ENCODE measurements around the gene CD3E. TPM values are rescaled to one million over a fixed set of nuclear protein-coding genes. Genes with fewer than 3 reads are reported as not detected.

Gene CD3E
- total RNA-seq: 203 TPM
- polyA plus RNA-seq: 328 TPM
- long read RNA-seq, donor 1, partial matches to known transcripts: 18 of 25 reads
- long read RNA-seq, donor 1, other reads (novel, unspliced or antisense): 7 of 25 reads
- long read RNA-seq, donor 2: 0 reads
- long read RNA-seq, donor 3, transcript CD3E-206 (4 exons, 1,439 nt): major isoform, 5 of 3,832 reads
- long read RNA-seq, donor 3, partial matches to known transcripts: 3,589 of 3,832 reads
- long read RNA-seq, donor 3, other reads (novel, unspliced or antisense): 236 of 3,832 reads
- long read RNA-seq, donor 4, transcript CD3E-206 (4 exons, 1,439 nt): major isoform, 10 of 174 reads
- long read RNA-seq, donor 4, partial matches to known transcripts: 119 of 174 reads
- long read RNA-seq, donor 4, other reads (novel, unspliced or antisense): 44 of 174 reads
- long read RNA-seq, donor 5, transcript CD3E-206 (4 exons, 1,439 nt): major isoform, 11 of 433 reads
- long read RNA-seq, donor 5, partial matches to known transcripts: 310 of 433 reads
- long read RNA-seq, donor 5, other reads (novel, unspliced or antisense): 111 of 433 reads
- long read RNA-seq, donor 6, transcript CD3E-206 (4 exons, 1,439 nt): major isoform, 7 of 260 reads
- long read RNA-seq, donor 6, partial matches to known transcripts: 169 of 260 reads
- long read RNA-seq, donor 6, other reads (novel, unspliced or antisense): 79 of 260 reads
- long read RNA-seq, donor 7, transcript CD3E-206 (4 exons, 1,439 nt): major isoform, 6 of 329 reads
- long read RNA-seq, donor 7, partial matches to known transcripts: 237 of 329 reads
- long read RNA-seq, donor 7, other reads (novel, unspliced or antisense): 84 of 329 reads
- long read RNA-seq, donor 8, partial matches to known transcripts: 708 of 831 reads
- long read RNA-seq, donor 8, other reads (novel, unspliced or antisense): 122 of 831 reads
- long read RNA-seq, donor 9, transcript CD3E-206 (4 exons, 1,439 nt): major isoform, 9 of 1,711 reads
- long read RNA-seq, donor 9, partial matches to known transcripts: 1,462 of 1,711 reads
- long read RNA-seq, donor 9, other reads (novel, unspliced or antisense): 237 of 1,711 reads
- long read RNA-seq, donor 10, transcript CD3E-206 (4 exons, 1,439 nt): major isoform, 12 of 384 reads
- long read RNA-seq, donor 10, partial matches to known transcripts: 316 of 384 reads
- long read RNA-seq, donor 10, other reads (novel, unspliced or antisense): 56 of 384 reads

- Histone ChIP-seq H3K9me3 (ENCODE audit: control insufficient read depth in 2 of 2, insufficient read depth in 1 of 2, low read length in 1 of 2) (no peaks in the 10 kb centered on the region), H3K4me1 (ENCODE audit: control insufficient read depth in 2 of 2, insufficient read depth in 2 of 2, low read length in 2 of 2) (peaks cover 27 to 60% of the 10 kb centered on the region in 2 donors), H3K27ac (ENCODE audit: low read depth in 1 of 2, low read length in 1 of 2) (peak within 1 kb of the TSS; percentile 92 to 98), H3K36me3 (ENCODE audit: control insufficient read depth in 2 of 2, insufficient read depth in 2 of 2, low read length in 1 of 2) (peaks cover 16 to 34% of the 10 kb centered on the region in 2 donors), H3K4me3 (ENCODE audit: low read length in 2 of 2) (peak within 1 kb of the TSS; percentile 57 to 63), H3K27me3 (ENCODE audit: control insufficient read depth in 2 of 2, insufficient read depth in 1 of 2, low read length in 1 of 2) (no peaks in the 10 kb centered on the region)
- DNase-seq (ENCODE audit: low read depth in 6 of 9, low spot score in 9 of 9): peak; percentile 71 to 95 (median 85)
- WGBS: 25% methylated on average over 8 of the region's 8 CpGs
Measured at GRCh38 chr11:118304568-118305248, at the start of gene CD3E. CD3E (plus strand) TSS chr11:118304730; CDS start chr11:118304953, 223 bp downstream.

DNA sequence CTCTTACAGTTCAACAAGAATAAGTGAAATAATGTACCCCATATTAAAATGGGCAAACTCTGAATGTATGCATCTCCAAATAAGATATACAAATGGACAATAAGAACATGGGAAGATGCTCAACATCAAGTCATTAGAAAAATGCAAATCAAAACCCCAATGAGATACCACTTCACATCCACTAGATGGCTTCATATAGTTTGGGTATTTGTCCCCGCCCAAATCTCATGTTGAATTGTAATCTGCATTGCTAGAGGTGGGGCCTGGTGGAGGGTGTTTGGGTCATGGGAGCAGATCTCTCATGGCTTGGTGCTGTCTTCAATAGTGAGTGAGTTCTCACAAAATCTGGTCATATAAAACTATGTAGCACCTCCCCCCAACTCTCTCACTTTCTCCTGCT, 46.1 kb upstream of the CD3E start:
- DNase-seq (ENCODE audit: low read depth in 6 of 9, low spot score in 9 of 9): peak in 1 of 9 donors; percentile 43
- H3K36me3 ChIP-seq (ENCODE audit: control insufficient read depth in 2 of 2, insufficient read depth in 2 of 2, low read length in 1 of 2): no peaks in the 10 kb centered on the region
- no peak overlapping the region for H3K27ac ChIP-seq (ENCODE audit: low read depth in 1 of 2, low read length in 1 of 2)
- no peaks in the 10 kb centered on the region for H3K27me3 ChIP-seq (ENCODE audit: control insufficient read depth in 2 of 2, insufficient read depth in 1 of 2, low read length in 1 of 2)
- no peaks in the 10 kb centered on the region for H3K9me3 ChIP-seq (ENCODE audit: control insufficient read depth in 2 of 2, insufficient read depth in 1 of 2, low read length in 1 of 2)
- H3K4me3 ChIP-seq (ENCODE audit: low read length in 2 of 2): no peak overlapping the region
- WGBS: 86% methylated on average over 1 of the region's 1 CpG
- peaks cover 0 to 9% of the 10 kb centered on the region in 2 donors for H3K4me1 ChIP-seq (ENCODE audit: control insufficient read depth in 2 of 2, insufficient read depth in 2 of 2, low read length in 2 of 2)

DNA sequence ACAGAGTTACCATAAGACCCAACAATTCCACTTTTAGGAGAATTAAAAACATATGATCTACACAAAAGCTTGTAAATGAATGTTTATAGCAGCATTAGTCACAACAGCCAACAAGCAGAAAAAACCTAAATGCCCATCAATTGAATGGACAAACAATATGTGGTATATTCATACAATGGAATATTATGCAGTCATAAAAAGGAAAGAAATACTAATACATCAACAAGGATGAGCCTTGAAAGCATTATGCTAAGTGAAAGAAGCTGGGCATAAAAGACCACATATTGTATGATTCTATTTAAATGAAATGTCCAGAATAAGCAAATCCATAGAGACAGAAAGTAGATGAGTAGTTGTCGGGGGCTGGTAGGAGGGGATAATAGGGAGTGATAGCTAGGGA, 45.4 kb upstream of the CD3E start:
- DNase-seq (ENCODE audit: low read depth in 6 of 9, low spot score in 9 of 9): no peak
- Histone ChIP-seq H3K9me3 (ENCODE audit: control insufficient read depth in 2 of 2, insufficient read depth in 1 of 2, low read length in 1 of 2) (no peaks in the 10 kb centered on the region), H3K4me1 (ENCODE audit: control insufficient read depth in 2 of 2, insufficient read depth in 2 of 2, low read length in 2 of 2) (peaks cover 3 to 17% of the 10 kb centered on the region in 2 donors), H3K4me3 (ENCODE audit: low read length in 2 of 2) (no peak overlapping the region), H3K27ac (ENCODE audit: low read depth in 1 of 2, low read length in 1 of 2) (no peak overlapping the region), H3K27me3 (ENCODE audit: control insufficient read depth in 2 of 2, insufficient read depth in 1 of 2, low read length in 1 of 2) (peaks cover 0 to 2% of the 10 kb centered on the region in 2 donors), H3K36me3 (ENCODE audit: control insufficient read depth in 2 of 2, insufficient read depth in 2 of 2, low read length in 1 of 2) (no peaks in the 10 kb centered on the region)
- WGBS: 100% methylated on average over 1 of the region's 1 CpG

GRCh38 chr11:118260353-118260752, 44.2 kb upstream of the CD3E start:
- Histone ChIP-seq H3K27me3 (ENCODE audit: control insufficient read depth in 2 of 2, insufficient read depth in 1 of 2, low read length in 1 of 2) (peaks cover 0 to 2% of the 10 kb centered on the region in 2 donors), H3K4me3 (ENCODE audit: low read length in 2 of 2) (no peak overlapping the region), H3K9me3 (ENCODE audit: control insufficient read depth in 2 of 2, insufficient read depth in 1 of 2, low read length in 1 of 2) (no peaks in the 10 kb centered on the region), H3K36me3 (ENCODE audit: control insufficient read depth in 2 of 2, insufficient read depth in 2 of 2, low read length in 1 of 2) (no peaks in the 10 kb centered on the region), H3K27ac (ENCODE audit: low read depth in 1 of 2, low read length in 1 of 2) (no peak overlapping the region), H3K4me1 (ENCODE audit: control insufficient read depth in 2 of 2, insufficient read depth in 2 of 2, low read length in 2 of 2) (peaks cover 3 to 29% of the 10 kb centered on the region in 2 donors)
- WGBS: 89% methylated on average over 3 of the region's 3 CpGs
- no peak for DNase-seq (ENCODE audit: low read depth in 6 of 9, low spot score in 9 of 9)

DNA sequence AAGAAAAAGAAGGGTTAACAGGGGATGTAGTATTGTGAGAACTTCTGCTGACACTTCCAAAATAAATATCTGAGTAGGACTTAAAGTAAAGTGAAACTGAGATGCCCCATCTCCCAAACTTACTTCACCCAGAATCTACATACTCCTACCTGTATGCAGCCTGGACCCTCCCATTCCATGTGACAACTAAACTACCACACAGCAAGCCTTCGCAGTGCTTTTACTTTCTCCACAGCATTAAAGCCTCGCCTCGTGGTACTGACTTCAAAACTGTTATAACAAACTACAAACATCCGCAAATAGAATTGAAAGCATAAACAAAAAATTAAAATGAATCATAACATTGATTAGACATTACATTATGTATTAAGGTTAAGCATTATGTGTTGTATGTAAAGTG, 41.4 kb upstream of the CD3E start:
- no peak for DNase-seq (ENCODE audit: low read depth in 6 of 9, low spot score in 9 of 9)
- Histone ChIP-seq H3K4me3 (ENCODE audit: low read length in 2 of 2) (peak overlapping the region in 1 of 2 donors; percentile 0), H3K9me3 (ENCODE audit: control insufficient read depth in 2 of 2, insufficient read depth in 1 of 2, low read length in 1 of 2) (no peaks in the 10 kb centered on the region), H3K27ac (ENCODE audit: low read depth in 1 of 2, low read length in 1 of 2) (no peak overlapping the region), H3K27me3 (ENCODE audit: control insufficient read depth in 2 of 2, insufficient read depth in 1 of 2, low read length in 1 of 2) (peaks cover 0 to 2% of the 10 kb centered on the region in 2 donors), H3K36me3 (ENCODE audit: control insufficient read depth in 2 of 2, insufficient read depth in 2 of 2, low read length in 1 of 2) (no peaks in the 10 kb centered on the region), H3K4me1 (ENCODE audit: control insufficient read depth in 2 of 2, insufficient read depth in 2 of 2, low read length in 2 of 2) (peaks cover 3 to 38% of the 10 kb centered on the region in 2 donors)
- 81% methylated on average over 4 of the region's 4 CpGs for WGBS

DNA sequence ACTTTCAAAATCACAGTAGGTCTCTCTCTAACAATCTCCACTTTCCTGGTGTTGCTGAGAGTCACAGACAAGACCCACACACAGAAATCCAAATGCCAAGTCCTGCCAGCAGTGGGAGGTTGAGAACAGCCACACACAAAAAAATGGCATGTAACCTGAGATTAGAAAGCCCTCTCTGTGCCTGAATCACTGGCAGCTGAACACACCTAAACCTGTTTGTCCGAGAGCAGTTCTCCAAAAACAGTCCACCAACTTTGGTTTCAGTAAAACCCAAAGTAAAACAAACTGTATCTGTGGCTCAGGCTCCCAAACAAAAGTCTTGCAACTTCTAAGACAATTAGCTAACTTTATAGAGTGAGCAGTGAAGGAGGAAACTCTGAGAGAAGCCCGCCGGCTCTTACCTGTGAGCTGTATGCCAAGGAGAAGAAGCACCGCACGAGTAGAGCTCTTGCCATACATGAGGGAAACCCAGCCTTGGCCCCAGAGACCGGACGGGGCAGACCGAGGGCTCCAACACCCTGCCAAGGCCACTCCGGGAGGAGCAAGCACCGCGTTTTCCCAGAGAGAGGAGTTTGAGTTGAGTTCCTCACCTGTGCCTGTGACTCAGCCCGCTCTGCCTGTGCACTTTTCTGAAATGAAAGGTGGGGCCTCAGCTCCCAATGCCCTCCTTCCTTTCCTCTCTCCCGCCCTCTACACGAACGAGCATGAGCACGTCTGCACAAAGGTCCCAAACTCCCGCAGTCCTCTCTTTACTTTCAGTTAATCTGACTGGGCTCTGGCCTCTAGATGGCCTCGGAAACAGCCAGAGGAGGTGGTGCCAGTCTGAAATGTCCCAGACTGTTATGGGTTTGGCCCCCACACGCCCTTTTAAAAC, 40.6 kb upstream of the CD3E start, which contains the start of gene MPZL2:
MPZL2 (minus strand) TSS at position 603 of the 874 bp plus-strand sequence; CDS start at position 459, 144 bp downstream.
- DNase-seq (ENCODE audit: low read depth in 6 of 9, low spot score in 9 of 9): peak in 2 of 9 donors; percentile 49 to 57
- peaks cover 3 to 38% of the 10 kb centered on the region in 2 donors for H3K4me1 ChIP-seq (ENCODE audit: control insufficient read depth in 2 of 2, insufficient read depth in 2 of 2, low read length in 2 of 2)
- H3K4me3 ChIP-seq (ENCODE audit: low read length in 2 of 2): peak within 1 kb of the TSS; percentile 21 to 49
- H3K27ac ChIP-seq (ENCODE audit: low read depth in 1 of 2, low read length in 1 of 2): peak within 1 kb of the TSS; percentile 74 to 75
- 9% methylated on average over 19 of the region's 19 CpGs for WGBS
- peaks cover 0 to 2% of the 10 kb centered on the region in 2 donors for H3K27me3 ChIP-seq (ENCODE audit: control insufficient read depth in 2 of 2, insufficient read depth in 1 of 2, low read length in 1 of 2)
- no peaks in the 10 kb centered on the region for H3K36me3 ChIP-seq (ENCODE audit: control insufficient read depth in 2 of 2, insufficient read depth in 2 of 2, low read length in 1 of 2)
- H3K9me3 ChIP-seq (ENCODE audit: control insufficient read depth in 2 of 2, insufficient read depth in 1 of 2, low read length in 1 of 2): no peaks in the 10 kb centered on the region

GRCh38 chr11:118264569-118265465, 39.7 kb upstream of the CD3E start:
- 92% methylated on average over 13 of the region's 13 CpGs for WGBS
- peaks cover 0 to 2% of the 10 kb centered on the region in 2 donors for H3K27me3 ChIP-seq (ENCODE audit: control insufficient read depth in 2 of 2, insufficient read depth in 1 of 2, low read length in 1 of 2)
- peaks cover 3 to 38% of the 10 kb centered on the region in 2 donors for H3K4me1 ChIP-seq (ENCODE audit: control insufficient read depth in 2 of 2, insufficient read depth in 2 of 2, low read length in 2 of 2)

More at GRCh38 chr11:118264569-118265465, 39.7 kb upstream of the CD3E start:
- H3K27ac ChIP-seq (ENCODE audit: low read depth in 1 of 2, low read length in 1 of 2): peak overlapping the region in 1 of 2 donors; percentile 75
- H3K9me3 ChIP-seq (ENCODE audit: control insufficient read depth in 2 of 2, insufficient read depth in 1 of 2, low read length in 1 of 2): no peaks in the 10 kb centered on the region
- no peaks in the 10 kb centered on the region for H3K36me3 ChIP-seq (ENCODE audit: control insufficient read depth in 2 of 2, insufficient read depth in 2 of 2, low read length in 1 of 2)
- DNase-seq (ENCODE audit: low read depth in 6 of 9, low spot score in 9 of 9): no peak
- H3K4me3 ChIP-seq (ENCODE audit: low read length in 2 of 2): peak overlapping the region in 1 of 2 donors; percentile 49

Measured in thymus (tissue), 14 donors.